ENCODE measurements around the gene UPF1.

DNA sequence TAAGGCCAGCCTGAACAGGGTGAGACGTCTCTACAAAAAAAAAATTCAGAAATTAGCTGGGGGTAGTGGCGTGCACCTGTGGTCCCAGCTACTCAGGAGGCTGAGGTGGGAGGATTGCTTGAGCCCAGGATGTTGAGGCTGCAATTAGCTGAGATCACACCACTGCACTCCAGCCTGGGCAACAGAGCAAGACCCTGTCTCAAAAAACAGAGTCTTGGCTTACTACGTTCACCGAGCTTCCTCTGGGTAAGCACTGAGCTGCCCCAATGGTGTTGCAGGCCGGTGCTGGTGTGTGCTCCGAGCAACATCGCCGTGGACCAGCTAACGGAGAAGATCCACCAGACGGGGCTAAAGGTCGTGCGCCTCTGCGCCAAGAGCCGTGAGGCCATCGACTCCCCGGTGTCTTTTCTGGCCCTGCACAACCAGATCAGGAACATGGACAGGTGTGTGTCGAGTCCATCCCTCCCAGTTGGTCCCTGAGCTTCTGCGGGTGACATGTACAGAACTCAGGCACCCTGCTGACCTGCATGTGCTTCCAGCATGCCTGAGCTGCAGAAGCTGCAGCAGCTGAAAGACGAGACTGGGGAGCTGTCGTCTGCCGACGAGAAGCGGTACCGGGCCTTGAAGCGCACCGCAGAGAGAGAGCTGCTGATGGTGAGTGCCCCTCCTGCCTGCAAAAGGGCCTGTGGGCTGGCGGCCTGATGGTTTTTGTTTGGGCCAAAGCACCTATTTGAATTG is 24.1 kb downstream of the UPF1 start:
- TF ChIP-seq, protein P1, sequence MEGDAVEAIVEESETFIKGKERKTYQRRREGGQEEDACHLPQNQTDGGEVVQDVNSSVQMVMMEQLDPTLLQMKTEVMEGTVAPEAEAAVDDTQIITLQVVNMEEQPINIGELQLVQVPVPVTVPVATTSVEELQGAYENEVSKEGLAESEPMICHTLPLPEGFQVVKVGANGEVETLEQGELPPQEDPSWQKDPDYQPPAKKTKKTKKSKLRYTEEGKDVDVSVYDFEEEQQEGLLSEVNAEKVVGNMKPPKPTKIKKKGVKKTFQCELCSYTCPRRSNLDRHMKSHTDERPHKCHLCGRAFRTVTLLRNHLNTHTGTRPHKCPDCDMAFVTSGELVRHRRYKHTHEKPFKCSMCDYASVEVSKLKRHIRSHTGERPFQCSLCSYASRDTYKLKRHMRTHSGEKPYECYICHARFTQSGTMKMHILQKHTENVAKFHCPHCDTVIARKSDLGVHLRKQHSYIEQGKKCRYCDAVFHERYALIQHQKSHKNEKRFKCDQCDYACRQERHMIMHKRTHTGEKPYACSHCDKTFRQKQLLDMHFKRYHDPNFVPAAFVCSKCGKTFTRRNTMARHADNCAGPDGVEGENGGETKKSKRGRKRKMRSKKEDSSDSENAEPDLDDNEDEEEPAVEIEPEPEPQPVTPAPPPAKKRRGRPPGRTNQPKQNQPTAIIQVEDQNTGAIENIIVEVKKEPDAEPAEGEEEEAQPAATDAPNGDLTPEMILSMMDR (IDR thresholded peaks at IDR 0.05; ENCODE audit: insufficient read depth, low read depth, low read length): no peak
- TF ChIP-seq EZH2 (IDR thresholded peaks at IDR 0.05; ENCODE audit: insufficient read depth, low read length): no peak

Data from astrocyte (in vitro differentiated cells and primary cell).